Neural crest cell (in vitro differentiated cells): ENCODE results near the gene TNIK. TPM values are rescaled to one million over a fixed set of nuclear protein-coding genes. Genes with fewer than 3 reads are reported as not detected.
A peak's percentile ranks its signal among the peaks of the same experiment; 100 is the strongest.

Experiments used
- DNase-seq: peaks from one replicate; pipeline ENCODE4 v3.0.0; 2021; ENCODE audit warnings: low read depth, mixed read lengths, low spot score
- H3K27ac Mint-ChIP-seq: one replicate; pipeline ENCODE4 v1.8.0; 2021; ENCODE audit warnings: mild to moderate bottlenecking, mixed read lengths; ENCODE audit not compliant: unreplicated experiment
- H3K27me3 Mint-ChIP-seq: 2 replicates; pipeline ENCODE4 v1.8.0; 2021; ENCODE audit warnings: low read depth, mild to moderate bottlenecking, mixed read lengths
- H3K36me3 Mint-ChIP-seq: 2 replicates; pipeline ENCODE4 v1.8.0; 2021; ENCODE audit warnings: low read depth, mild to moderate bottlenecking, mixed read lengths
- H3K4me1 Mint-ChIP-seq: 2 replicates; pipeline ENCODE4 v1.8.0; 2021; ENCODE audit warnings: mixed read lengths
- H3K4me3 Mint-ChIP-seq: one replicate; pipeline ENCODE4 v1.8.0; 2021; ENCODE audit warnings: mild to moderate bottlenecking, mixed read lengths
- H3K9me3 Mint-ChIP-seq: 2 replicates; pipeline ENCODE4 v1.8.0; 2021; ENCODE audit warnings: mixed read lengths
- total RNA-seq: library from RNA; stranded (reverse); gene quantifications from 2 replicates; pipeline ENCODE4 v1.2.1, GENCODE V29; 2021
- TF ChIP-seq, protein P1 (sequence below): fragments of 200-600 bp; sonication (generic); conservative IDR thresholded peaks from 2 replicates; pipeline ENCODE4 v1.5.0; 2021; ENCODE audit warnings: antibody characterized with exemption, mild to moderate bottlenecking

TNIK gene
- total RNA-seq, 1 donor from 2014 or later = 32.3 TPM

DNA sequence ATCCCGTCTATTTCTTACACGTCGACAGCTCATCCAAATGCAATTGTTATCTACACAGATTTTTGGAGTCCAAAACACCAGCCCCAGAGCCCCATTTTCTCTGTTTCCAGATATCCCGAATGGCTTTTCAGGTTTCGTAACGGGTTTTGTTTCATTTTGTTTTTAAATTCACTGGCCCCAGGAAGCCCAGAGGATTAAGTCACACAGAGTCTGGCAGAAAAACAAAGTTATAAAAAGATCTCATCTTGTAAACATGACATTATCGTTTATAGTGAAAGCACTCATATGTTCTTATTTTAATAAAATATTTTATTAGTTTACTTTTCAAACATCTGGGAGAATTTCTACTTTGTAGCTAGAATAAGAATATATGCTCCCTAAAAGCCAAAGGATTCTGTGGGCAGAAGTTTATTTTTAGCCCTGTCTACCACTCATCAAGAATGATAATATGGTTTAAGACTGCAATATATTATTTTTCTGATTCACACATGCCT lies 284.4 kb downstream of the TNIK start:
- DNase-seq = no peak
- H3K36me3 Mint-ChIP-seq = peaks cover 9% of the 10 kb centered on the region
- no peaks in the 10 kb centered on the region for H3K27me3 Mint-ChIP-seq
- no peak overlapping the region for H3K27ac Mint-ChIP-seq
- H3K4me3 Mint-ChIP-seq = no peak overlapping the region
- TF ChIP-seq, protein P1, sequence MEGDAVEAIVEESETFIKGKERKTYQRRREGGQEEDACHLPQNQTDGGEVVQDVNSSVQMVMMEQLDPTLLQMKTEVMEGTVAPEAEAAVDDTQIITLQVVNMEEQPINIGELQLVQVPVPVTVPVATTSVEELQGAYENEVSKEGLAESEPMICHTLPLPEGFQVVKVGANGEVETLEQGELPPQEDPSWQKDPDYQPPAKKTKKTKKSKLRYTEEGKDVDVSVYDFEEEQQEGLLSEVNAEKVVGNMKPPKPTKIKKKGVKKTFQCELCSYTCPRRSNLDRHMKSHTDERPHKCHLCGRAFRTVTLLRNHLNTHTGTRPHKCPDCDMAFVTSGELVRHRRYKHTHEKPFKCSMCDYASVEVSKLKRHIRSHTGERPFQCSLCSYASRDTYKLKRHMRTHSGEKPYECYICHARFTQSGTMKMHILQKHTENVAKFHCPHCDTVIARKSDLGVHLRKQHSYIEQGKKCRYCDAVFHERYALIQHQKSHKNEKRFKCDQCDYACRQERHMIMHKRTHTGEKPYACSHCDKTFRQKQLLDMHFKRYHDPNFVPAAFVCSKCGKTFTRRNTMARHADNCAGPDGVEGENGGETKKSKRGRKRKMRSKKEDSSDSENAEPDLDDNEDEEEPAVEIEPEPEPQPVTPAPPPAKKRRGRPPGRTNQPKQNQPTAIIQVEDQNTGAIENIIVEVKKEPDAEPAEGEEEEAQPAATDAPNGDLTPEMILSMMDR = no peak
- H3K4me1 Mint-ChIP-seq = peaks cover 21% of the 10 kb centered on the region
- no peaks in the 10 kb centered on the region for H3K9me3 Mint-ChIP-seq

DNA sequence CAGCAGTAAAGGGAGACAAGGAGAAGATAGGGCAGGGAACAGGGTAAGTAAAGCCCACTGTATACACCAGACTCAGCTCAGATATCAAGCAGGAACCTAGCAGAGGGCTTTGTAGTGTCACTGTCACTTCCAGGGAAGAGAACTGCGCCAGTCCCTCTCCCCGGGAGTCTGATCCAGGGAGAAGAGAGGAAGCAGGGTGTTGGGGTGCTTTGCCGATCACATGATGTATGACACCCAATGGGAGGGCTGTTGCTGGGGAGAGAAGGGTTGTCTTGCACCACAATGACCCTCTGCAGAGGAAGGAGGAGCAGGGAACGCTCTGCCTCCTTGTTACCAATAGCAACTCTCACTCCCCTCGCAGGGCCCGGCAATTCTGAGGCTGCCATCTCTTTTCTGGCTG lies 286.5 kb downstream of the TNIK start:
- Mint-ChIP-seq H3K9me3 (no peaks in the 10 kb centered on the region), H3K27ac (no peak overlapping the region), H3K4me3 (peak overlapping the region; percentile 28), H3K4me1 (peaks cover 21% of the 10 kb centered on the region), H3K36me3 (peaks cover 9% of the 10 kb centered on the region), H3K27me3 (no peaks in the 10 kb centered on the region)
- TF ChIP-seq, protein P1 = no peak
- no peak for DNase-seq

DNA sequence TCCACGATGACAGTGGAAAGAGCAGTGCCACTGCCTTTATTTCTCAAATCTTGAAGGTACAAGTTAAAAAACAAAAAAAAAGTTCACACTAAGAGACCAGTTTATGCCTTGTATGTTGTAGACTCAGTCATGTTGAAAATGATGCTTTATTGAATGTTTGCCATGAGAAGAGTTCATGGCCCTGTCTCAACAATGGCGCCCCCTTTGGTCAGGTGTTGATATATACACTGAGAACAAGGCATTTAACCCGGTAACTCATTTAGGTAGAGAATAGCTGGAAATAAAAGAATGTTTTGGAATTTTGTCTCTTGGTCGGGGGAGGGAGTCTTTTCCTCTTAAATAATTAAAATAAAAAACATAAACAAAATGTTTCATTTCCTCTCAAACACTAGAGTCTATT lies 288.1 kb downstream of the TNIK start:
- H3K4me1 Mint-ChIP-seq = peaks cover 32% of the 10 kb centered on the region
- H3K27me3 Mint-ChIP-seq = no peaks in the 10 kb centered on the region

DNA sequence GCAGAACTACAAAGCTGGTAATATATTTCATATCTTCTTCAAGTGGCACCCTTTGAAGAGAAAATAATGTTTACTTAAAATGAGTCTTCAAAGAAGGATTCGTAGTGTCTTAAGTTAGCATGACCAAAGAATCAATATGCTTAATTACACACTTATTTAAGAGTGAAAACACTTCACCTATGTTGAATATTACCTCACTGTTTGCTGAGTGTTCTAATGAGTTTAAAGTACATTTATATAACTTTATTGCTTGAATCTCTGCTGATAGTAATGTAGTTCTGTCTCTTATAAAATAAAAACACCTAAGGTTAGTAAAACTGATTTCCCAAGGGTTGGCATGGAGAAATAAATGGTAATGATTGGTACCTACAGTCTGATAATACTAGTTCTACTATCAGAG lies 290.3 kb downstream of the TNIK start:
- no peak for DNase-seq
- no peaks in the 10 kb centered on the region for H3K9me3 Mint-ChIP-seq
- H3K4me3 Mint-ChIP-seq = no peak overlapping the region
- H3K27ac Mint-ChIP-seq = no peak overlapping the region
- peaks cover 17% of the 10 kb centered on the region for H3K36me3 Mint-ChIP-seq
- H3K4me1 Mint-ChIP-seq = peaks cover 50% of the 10 kb centered on the region
- no peaks in the 10 kb centered on the region for H3K27me3 Mint-ChIP-seq
- TF ChIP-seq, protein P1 = no peak

More for the DNA sequence above, 288.1 kb downstream of the TNIK start:
- H3K36me3 Mint-ChIP-seq = peaks cover 9% of the 10 kb centered on the region
- DNase-seq = no peak
- no peak overlapping the region for H3K27ac Mint-ChIP-seq
- no peak overlapping the region for H3K4me3 Mint-ChIP-seq
- TF ChIP-seq, protein P1 = peak; percentile 51
- H3K9me3 Mint-ChIP-seq = no peaks in the 10 kb centered on the region

DNA sequence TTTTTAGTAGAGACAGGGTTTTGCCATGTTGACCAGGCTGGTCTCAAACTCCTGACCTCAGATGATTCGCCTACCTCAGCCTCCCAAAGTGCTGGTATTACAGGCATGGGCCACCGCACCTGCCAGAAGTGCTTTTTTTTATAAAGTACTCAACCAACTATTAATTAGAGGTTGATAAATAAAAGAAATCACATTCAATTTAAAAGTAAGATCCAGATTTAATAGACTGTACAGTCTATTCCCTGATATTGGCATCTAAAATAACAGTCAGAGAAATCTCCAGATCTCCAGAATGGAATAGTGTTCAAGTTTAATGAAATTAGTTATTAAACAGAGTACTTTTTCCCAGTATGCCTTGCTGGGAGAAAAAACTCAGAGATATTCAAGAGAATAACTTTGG lies 290.8 kb downstream of the TNIK start:
- Mint-ChIP-seq H3K9me3 (no peaks in the 10 kb centered on the region), H3K27ac (no peak overlapping the region), H3K4me1 (peaks cover 46% of the 10 kb centered on the region), H3K4me3 (no peak overlapping the region), H3K36me3 (peaks cover 17% of the 10 kb centered on the region), H3K27me3 (no peaks in the 10 kb centered on the region)
- no peak for DNase-seq
- TF ChIP-seq, protein P1 = no peak
